ENCODE data around the gene ASB6. TPM values are rescaled to one million over a fixed set of nuclear protein-coding genes. Genes with fewer than 3 reads are reported as not detected.

ASB6 gene
- total RNA-seq, 1 experiment from 2014 or later, result 14.9 TPM

- no peak overlapping the region for H3K4me3 ChIP-seq
- DNase-seq (ENCODE audit: low read depth in 1 of 2, low spot score in 2 of 2), result no peak
- no peaks in the 10 kb centered on the region for H3K27me3 ChIP-seq (replicated peaks)
- H3K9me3 ChIP-seq (replicated peaks), result no peaks in the 10 kb centered on the region
- H3K36me3 ChIP-seq, result no peaks in the 10 kb centered on the region
- H3K27ac ChIP-seq, result no peak overlapping the region
- peaks cover 15% of the 10 kb centered on the region for H3K4me1 ChIP-seq (replicated peaks)
These were observed 32.3 kb downstream of the ASB6 start for GRCh38 chr9:129609486-129610212.

GRCh38 chr9:129608561-129609481 lies 33.1 kb downstream of the ASB6 start:
- Histone ChIP-seq H3K4me1 (replicated peaks) (peaks cover 15% of the 10 kb centered on the region), H3K27ac (no peak overlapping the region), H3K9me3 (replicated peaks) (no peaks in the 10 kb centered on the region), H3K36me3 (no peaks in the 10 kb centered on the region), H3K27me3 (replicated peaks) (no peaks in the 10 kb centered on the region), H3K4me3 (no peak overlapping the region)
- no peak for DNase-seq (ENCODE audit: low read depth in 1 of 2, low spot score in 2 of 2)

- no peaks in the 10 kb centered on the region for H3K27me3 ChIP-seq (replicated peaks)
- H3K4me1 ChIP-seq (replicated peaks), result peaks cover 15% of the 10 kb centered on the region
- no peak for DNase-seq (ENCODE audit: low read depth in 1 of 2, low spot score in 2 of 2)
- H3K27ac ChIP-seq, result no peak overlapping the region
- H3K9me3 ChIP-seq (replicated peaks), result no peaks in the 10 kb centered on the region
- H3K36me3 ChIP-seq, result no peaks in the 10 kb centered on the region
- no peak overlapping the region for H3K4me3 ChIP-seq
These were observed 34.9 kb downstream of the ASB6 start for GRCh38 chr9:129607027-129607387.

- no peaks in the 10 kb centered on the region for H3K27me3 ChIP-seq (replicated peaks)
- H3K4me3 ChIP-seq, result no peak overlapping the region
- H3K9me3 ChIP-seq (replicated peaks), result no peaks in the 10 kb centered on the region
- H3K4me1 ChIP-seq (replicated peaks), result peaks cover 15% of the 10 kb centered on the region
- H3K36me3 ChIP-seq, result no peaks in the 10 kb centered on the region
- DNase-seq (ENCODE audit: low read depth in 1 of 2, low spot score in 2 of 2), result no peak
- no peak overlapping the region for H3K27ac ChIP-seq
These were observed 35.6 kb downstream of the ASB6 start for GRCh38 chr9:129606161-129607026.

- Histone ChIP-seq H3K27ac (no peak overlapping the region), H3K36me3 (no peaks in the 10 kb centered on the region)
These were observed 37.2 kb downstream of the ASB6 start for GRCh38 chr9:129604766-129605163.

GRCh38 chr9:129604056-129604765 lies 37.7 kb downstream of the ASB6 start:
- Histone ChIP-seq H3K27ac (no peak overlapping the region), H3K27me3 (replicated peaks) (no peaks in the 10 kb centered on the region), H3K4me3 (no peak overlapping the region), H3K4me1 (replicated peaks) (no peaks in the 10 kb centered on the region), H3K36me3 (no peaks in the 10 kb centered on the region), H3K9me3 (replicated peaks) (no peaks in the 10 kb centered on the region)
- no peak for DNase-seq (ENCODE audit: low read depth in 1 of 2, low spot score in 2 of 2)

More at GRCh38 chr9:129604766-129605163, 37.2 kb downstream of the ASB6 start:
- DNase-seq (ENCODE audit: low read depth in 1 of 2, low spot score in 2 of 2), result no peak
- H3K4me1 ChIP-seq (replicated peaks), result 0 out of 2 replicates have a peak, but pooled peaks cover 1% of the 10 kb centered on the region
- H3K9me3 ChIP-seq (replicated peaks), result no peaks in the 10 kb centered on the region
- no peaks in the 10 kb centered on the region for H3K27me3 ChIP-seq (replicated peaks)
- H3K4me3 ChIP-seq, result no peak overlapping the region

- Histone ChIP-seq H3K27me3 (replicated peaks) (no peaks in the 10 kb centered on the region), H3K4me1 (replicated peaks) (peaks cover under 1% of the 10 kb centered on the region), H3K36me3 (no peaks in the 10 kb centered on the region), H3K9me3 (replicated peaks) (no peaks in the 10 kb centered on the region), H3K4me3 (no peak overlapping the region), H3K27ac (no peak overlapping the region)
- DNase-seq (ENCODE audit: low read depth in 1 of 2, low spot score in 2 of 2), result no peak
These were observed 39.1 kb downstream of the ASB6 start for GRCh38 chr9:129602598-129603415.

- DNase-seq (ENCODE audit: low read depth in 1 of 2, low spot score in 2 of 2), result no peak
- no peak overlapping the region for H3K27ac ChIP-seq
- no peaks in the 10 kb centered on the region for H3K9me3 ChIP-seq (replicated peaks)
- H3K27me3 ChIP-seq (replicated peaks), result no peaks in the 10 kb centered on the region
- no peak overlapping the region for H3K4me3 ChIP-seq
- H3K36me3 ChIP-seq, result no peaks in the 10 kb centered on the region
- H3K4me1 ChIP-seq (replicated peaks), result peaks cover 9% of the 10 kb centered on the region
These were observed 40.8 kb downstream of the ASB6 start for GRCh38 chr9:129601082-129601674.

- Histone ChIP-seq H3K27me3 (replicated peaks) (no peaks in the 10 kb centered on the region), H3K27ac (no peak overlapping the region), H3K9me3 (replicated peaks) (no peaks in the 10 kb centered on the region), H3K4me3 (no peak overlapping the region), H3K4me1 (replicated peaks) (peaks cover 9% of the 10 kb centered on the region), H3K36me3 (no peaks in the 10 kb centered on the region)
- DNase-seq (ENCODE audit: low read depth in 1 of 2, low spot score in 2 of 2), result no peak
These were observed 43.8 kb downstream of the ASB6 start for GRCh38 chr9:129598089-129598596.

GRCh38 chr9:129597355-129598088 lies 44.4 kb downstream of the ASB6 start:
- Histone ChIP-seq H3K4me1 (replicated peaks) (peaks cover 9% of the 10 kb centered on the region), H3K9me3 (replicated peaks) (no peaks in the 10 kb centered on the region), H3K4me3 (peak overlapping the region; percentile 18; the same call in 1 of the 2 replicates), H3K36me3 (no peaks in the 10 kb centered on the region), H3K27ac (no peak overlapping the region), H3K27me3 (replicated peaks) (no peaks in the 10 kb centered on the region)
- DNase-seq (ENCODE audit: low read depth in 1 of 2, low spot score in 2 of 2), result no peak

GRCh38 chr9:129596541-129597331 lies 45.2 kb downstream of the ASB6 start:
- DNase-seq (ENCODE audit: low read depth in 1 of 2, low spot score in 2 of 2), result no peak
- Histone ChIP-seq H3K4me1 (replicated peaks) (peaks cover 9% of the 10 kb centered on the region), H3K27me3 (replicated peaks) (no peaks in the 10 kb centered on the region), H3K36me3 (no peaks in the 10 kb centered on the region), H3K27ac (no peak overlapping the region), H3K9me3 (replicated peaks) (no peaks in the 10 kb centered on the region), H3K4me3 (no peak overlapping the region)
